Measurements from ENCODE around the gene TOX2. TPM values are rescaled to one million over a fixed set of nuclear protein-coding genes. Genes with fewer than 3 reads are reported as not detected.

The TOX2 gene
- total RNA-seq, 4 donors from 2014 or later = 3.4 to 7.7 (median 5.2) TPM

DNA sequence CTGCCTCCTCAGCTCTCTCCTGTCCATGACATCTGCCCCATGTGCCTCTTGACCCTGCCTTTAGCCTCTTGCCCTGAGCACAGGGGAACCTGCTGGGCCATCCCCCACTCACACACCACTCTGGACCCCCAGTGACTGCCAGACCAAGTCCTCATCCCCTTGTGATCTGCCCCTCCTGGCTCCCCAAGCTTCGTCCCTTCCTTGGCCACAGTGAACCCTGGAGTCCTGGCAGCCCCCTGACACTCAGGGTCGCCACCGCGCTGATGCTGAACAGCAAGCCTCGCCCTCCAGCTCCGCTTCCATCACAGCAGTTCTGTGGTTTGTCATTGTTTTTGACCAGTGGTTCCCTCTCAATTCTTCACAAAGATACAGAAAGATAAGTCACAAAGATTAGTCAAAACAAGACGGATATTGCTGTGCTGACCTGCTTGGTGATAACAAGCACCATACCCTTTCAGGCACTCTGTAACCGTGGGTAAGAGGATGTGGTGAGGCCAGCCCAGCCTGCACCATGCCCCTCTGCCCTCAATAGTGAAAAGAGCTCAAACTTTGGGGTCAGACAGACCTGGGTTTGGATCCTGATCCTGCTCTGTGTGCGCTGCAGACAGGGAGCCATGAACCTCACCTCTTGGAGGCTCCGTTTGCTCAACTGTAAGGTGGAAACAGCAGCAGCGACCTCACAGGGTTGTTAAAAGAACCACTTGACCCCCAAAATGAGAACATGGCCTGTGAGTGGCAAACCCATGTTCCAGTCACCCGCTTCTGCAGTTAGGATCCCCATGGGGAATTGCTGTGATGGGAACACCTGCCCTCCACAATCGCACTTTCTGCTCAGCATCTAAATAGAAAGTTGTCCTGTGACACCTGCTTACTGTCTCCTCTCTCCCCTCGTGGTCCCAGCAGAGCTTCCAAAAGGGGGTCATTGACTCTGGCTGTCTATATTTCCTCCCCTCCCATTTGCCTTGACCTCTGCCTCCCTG lies 114.5 kb downstream of the TOX2 start:
- TF ChIP-seq, protein P1, sequence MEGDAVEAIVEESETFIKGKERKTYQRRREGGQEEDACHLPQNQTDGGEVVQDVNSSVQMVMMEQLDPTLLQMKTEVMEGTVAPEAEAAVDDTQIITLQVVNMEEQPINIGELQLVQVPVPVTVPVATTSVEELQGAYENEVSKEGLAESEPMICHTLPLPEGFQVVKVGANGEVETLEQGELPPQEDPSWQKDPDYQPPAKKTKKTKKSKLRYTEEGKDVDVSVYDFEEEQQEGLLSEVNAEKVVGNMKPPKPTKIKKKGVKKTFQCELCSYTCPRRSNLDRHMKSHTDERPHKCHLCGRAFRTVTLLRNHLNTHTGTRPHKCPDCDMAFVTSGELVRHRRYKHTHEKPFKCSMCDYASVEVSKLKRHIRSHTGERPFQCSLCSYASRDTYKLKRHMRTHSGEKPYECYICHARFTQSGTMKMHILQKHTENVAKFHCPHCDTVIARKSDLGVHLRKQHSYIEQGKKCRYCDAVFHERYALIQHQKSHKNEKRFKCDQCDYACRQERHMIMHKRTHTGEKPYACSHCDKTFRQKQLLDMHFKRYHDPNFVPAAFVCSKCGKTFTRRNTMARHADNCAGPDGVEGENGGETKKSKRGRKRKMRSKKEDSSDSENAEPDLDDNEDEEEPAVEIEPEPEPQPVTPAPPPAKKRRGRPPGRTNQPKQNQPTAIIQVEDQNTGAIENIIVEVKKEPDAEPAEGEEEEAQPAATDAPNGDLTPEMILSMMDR (IDR thresholded peaks at IDR 0.05) = no peak
- no peak for TF ChIP-seq POLR2A (IDR thresholded peaks at IDR 0.05)
- intact Hi-C loops (cut with DNase I) = no loop called here
- H3K27ac ChIP-seq = no peak overlapping the region
- no peaks in the 10 kb centered on the region for H3K4me1 ChIP-seq
- no peaks in the 10 kb centered on the region for H3K27me3 ChIP-seq
- no peak for DNase-seq
- H3K9me3 ChIP-seq = no peaks in the 10 kb centered on the region
- no peak overlapping the region for H3K4me3 ChIP-seq (replicated peaks in 1 of 3)
- no peaks in the 10 kb centered on the region for H3K36me3 ChIP-seq
- 79 to 83% methylated on average over 14 of the region's 14 CpGs for WGBS, 2 donors

DNA sequence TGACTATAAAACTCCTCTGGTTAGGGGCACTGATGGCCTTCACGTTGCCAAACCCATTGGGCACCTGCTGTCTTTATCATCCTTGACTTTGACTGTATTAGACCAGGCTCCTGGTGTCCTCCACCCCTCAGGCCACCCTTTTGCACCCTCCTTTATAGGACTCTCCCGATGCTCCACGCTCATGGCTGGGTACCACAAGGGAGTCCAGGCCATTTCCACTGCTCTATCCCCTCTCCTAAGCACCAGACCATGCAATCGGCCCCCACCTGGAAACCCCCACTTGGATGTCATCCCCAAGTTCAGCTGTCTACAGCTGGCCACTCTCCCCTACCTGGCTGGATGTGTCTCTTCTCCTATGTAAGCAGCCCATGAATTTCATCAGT lies 115.2 kb downstream of the TOX2 start:
- no peak for TF ChIP-seq POLR2A (IDR thresholded peaks at IDR 0.05)
- TF ChIP-seq, protein P1 (IDR thresholded peaks at IDR 0.05) = no peak
- WGBS, 2 donors = 88 to 92% methylated on average over 4 of the region's 4 CpGs

DNA sequence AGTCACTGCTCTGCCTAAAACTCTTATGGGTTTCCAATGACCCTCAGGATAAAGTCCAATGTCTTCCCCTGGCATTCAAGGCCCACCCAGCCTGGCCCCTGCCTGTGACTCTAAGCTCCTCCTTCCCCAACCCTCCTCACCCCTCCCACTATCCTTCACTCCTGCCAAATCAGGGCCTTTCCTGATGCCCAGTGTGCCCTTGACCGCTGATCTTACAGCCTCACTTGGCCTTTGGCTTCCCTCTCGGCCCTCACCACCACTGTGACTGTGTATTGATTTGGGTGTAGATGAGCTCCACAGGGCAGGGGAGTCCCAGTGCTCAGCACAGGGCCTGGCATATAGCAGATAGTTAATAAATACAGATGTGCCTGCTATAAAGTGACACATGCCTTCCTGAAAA lies 115.7 kb downstream of the TOX2 start:
- Histone ChIP-seq H3K27me3 (no peaks in the 10 kb centered on the region), H3K4me1 (no peaks in the 10 kb centered on the region), H3K27ac (no peak overlapping the region), H3K36me3 (no peaks in the 10 kb centered on the region), H3K4me3 (replicated peaks in 1 of 3) (no peak overlapping the region), H3K9me3 (no peaks in the 10 kb centered on the region)
- intact Hi-C loops (cut with DNase I) = no loop called here
- TF ChIP-seq, protein P1 (IDR thresholded peaks at IDR 0.05) = no peak
- no peak for TF ChIP-seq POLR2A (IDR thresholded peaks at IDR 0.05)
- 83 to 97% methylated on average over 2 of the region's 2 CpGs for WGBS, 2 donors
- no peak for DNase-seq

More for the DNA sequence above, 115.2 kb downstream of the TOX2 start:
- Histone ChIP-seq H3K36me3 (no peaks in the 10 kb centered on the region), H3K4me1 (no peaks in the 10 kb centered on the region), H3K9me3 (no peaks in the 10 kb centered on the region), H3K4me3 (replicated peaks in 1 of 3) (no peak overlapping the region), H3K27me3 (no peaks in the 10 kb centered on the region), H3K27ac (no peak overlapping the region)
- no peak for DNase-seq
- intact Hi-C loops (cut with DNase I) = no loop called here

DNA sequence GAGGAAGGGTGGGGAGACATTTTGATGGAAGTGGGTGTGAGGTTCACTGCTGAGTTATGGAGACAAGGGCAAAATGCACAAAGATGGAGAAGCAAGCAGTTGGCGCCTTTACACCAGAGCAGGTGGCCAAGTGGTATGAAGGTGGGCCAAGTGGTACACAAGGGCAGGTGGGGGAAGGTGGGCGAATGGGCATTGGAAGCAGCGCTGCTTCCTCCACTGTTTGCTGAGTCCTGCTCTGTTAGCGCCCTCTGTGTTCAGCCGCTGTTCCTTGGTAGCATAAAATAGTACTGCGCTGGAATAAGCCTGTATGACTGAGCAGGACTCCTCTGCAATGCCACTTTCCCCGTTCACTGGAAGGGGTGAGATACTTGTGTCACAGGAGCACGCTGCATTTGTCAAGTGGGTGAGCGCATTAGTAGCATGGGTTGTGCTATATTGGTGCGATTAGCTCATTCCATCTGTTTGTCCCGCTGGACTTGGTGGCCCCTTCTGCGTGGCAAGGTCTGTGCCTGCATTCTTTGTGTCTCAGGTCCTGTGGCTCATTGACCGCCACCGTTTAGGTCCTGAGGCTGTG lies 116.4 kb downstream of the TOX2 start:
- H3K4me3 ChIP-seq (replicated peaks in 1 of 3) = no peak overlapping the region
- H3K27me3 ChIP-seq = no peaks in the 10 kb centered on the region
- intact Hi-C loops (cut with DNase I) = no loop called here
- H3K27ac ChIP-seq = no peak overlapping the region
- DNase-seq = no peak
- WGBS, 2 donors = 91 to 94% methylated on average over 14 of the region's 14 CpGs
- H3K9me3 ChIP-seq = no peaks in the 10 kb centered on the region
- TF ChIP-seq, protein P1 (IDR thresholded peaks at IDR 0.05) = no peak
- TF ChIP-seq POLR2A (IDR thresholded peaks at IDR 0.05) = no peak
- H3K4me1 ChIP-seq = no peaks in the 10 kb centered on the region
- H3K36me3 ChIP-seq = no peaks in the 10 kb centered on the region

Data from thyroid gland (tissue), 4 donors.